ENCODE measurements around the gene CTIF.

CTIF gene

GRCh38 chr18:48877941-48878340 is 339.1 kb downstream of the CTIF start:
- DNase-seq: no peak

- no peak for DNase-seq
Measured at GRCh38 chr18:48878471-48878870, 339.6 kb downstream of the CTIF start.

- no peak for DNase-seq
Measured at GRCh38 chr18:48879008-48879431, 340.2 kb downstream of the CTIF start.

- no peak for DNase-seq
Measured at GRCh38 chr18:48880931-48881330, 342.1 kb downstream of the CTIF start.

- no peak for DNase-seq
Measured at GRCh38 chr18:48882379-48882778, 343.5 kb downstream of the CTIF start.

- no peak for DNase-seq
Measured at GRCh38 chr18:48884306-48884705, 345.5 kb downstream of the CTIF start.

- DNase-seq: no peak
Measured at GRCh38 chr18:48884771-48885170, 345.9 kb downstream of the CTIF start.

- DNase-seq: no peak
Measured at GRCh38 chr18:48885266-48885923, 346.6 kb downstream of the CTIF start.

- DNase-seq: no peak
Measured at GRCh38 chr18:48885924-48886400, 347.1 kb downstream of the CTIF start.

- DNase-seq: no peak
Measured at GRCh38 chr18:48886520-48887293, 347.9 kb downstream of the CTIF start.

GRCh38 chr18:48887294-48887904 is 348.6 kb downstream of the CTIF start:
- DNase-seq: no peak

- DNase-seq: no peak
Measured at GRCh38 chr18:48887905-48888772, 349.3 kb downstream of the CTIF start.

- DNase-seq: no peak
Measured at GRCh38 chr18:48888773-48889080, 349.9 kb downstream of the CTIF start.

GRCh38 chr18:48889115-48889941 is 350.5 kb downstream of the CTIF start:
- no peak for DNase-seq

- no peak for DNase-seq
Measured at GRCh38 chr18:48889981-48890762, 351.3 kb downstream of the CTIF start.

- DNase-seq: no peak
Measured at GRCh38 chr18:48891721-48892120, 352.9 kb downstream of the CTIF start.

GRCh38 chr18:48892146-48892855 is 353.5 kb downstream of the CTIF start:
- DNase-seq: no peak

GRCh38 chr18:48893061-48893607 is 354.3 kb downstream of the CTIF start:
- no peak for DNase-seq

GRCh38 chr18:48893608-48894600 is 355.1 kb downstream of the CTIF start:
- DNase-seq: no peak
